Kasumi-1 (cell line): ENCODE results near the gene NFIA.

ENCODE experiments used
- DNase-seq, 2 experiments: peaks; one replicate each; lab custom pipeline; 2025; lab: John Stamatoyannopoulos, UW

NFIA gene

DNA sequence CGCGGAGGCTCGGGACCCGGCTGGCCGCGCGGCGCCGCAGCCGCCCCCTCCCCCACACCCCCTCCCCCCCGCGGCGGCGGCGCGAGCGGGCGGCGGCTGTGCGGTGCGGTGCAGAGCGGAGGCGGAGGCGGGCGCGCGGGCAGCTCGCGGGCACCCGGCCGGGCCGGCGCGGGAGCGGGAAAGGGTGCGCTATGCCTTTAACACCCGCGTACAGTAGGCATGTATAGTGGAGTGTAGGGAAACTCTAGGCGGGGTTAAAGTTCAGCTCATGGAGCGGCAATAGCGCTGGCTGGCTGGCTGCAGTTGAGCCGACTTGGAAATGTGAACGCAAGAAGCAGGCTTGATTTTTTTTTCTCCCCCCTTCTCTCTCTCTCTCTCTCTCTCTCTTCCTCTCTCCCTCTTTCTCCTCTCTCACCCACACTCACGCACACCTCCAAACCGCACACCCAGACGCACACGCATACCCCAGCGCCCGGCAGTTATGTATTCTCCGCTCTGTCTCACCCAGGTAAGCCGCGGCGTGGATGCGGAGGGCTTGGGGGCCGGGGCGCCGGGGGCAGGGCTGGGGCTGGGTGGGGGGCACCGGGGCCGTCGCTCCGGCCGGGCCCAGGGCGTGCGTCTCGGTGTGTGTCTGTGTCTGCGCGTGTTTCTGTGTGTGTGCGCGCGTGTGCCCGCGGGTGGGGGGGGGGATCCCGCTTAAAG is at the start of gene NFIA:
Gene NFIA (plus strand): TSS at position 251 of the 702 bp plus-strand sequence.
- peak in 1 of 2 experiments; percentile 11 for DNase-seq

DNA sequence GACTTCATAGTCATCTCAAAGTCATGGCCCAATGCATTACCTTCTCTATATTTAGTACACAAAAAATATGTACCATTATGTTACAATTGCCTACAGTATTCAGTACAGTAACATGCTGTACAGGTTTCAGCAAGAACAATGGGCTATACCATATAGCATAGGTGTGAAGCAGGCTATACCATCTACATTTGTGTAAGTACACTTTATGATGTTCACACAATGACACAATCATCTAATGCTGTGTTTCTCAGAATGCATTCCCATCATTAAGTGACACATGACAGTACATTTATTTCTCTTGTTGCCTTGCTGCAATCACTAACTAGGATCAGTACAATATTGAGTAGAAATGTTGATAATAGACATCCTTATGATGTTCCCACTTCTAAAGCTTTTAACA is 46.5 kb upstream of the NFIA start:
- no peak for DNase-seq

DNA sequence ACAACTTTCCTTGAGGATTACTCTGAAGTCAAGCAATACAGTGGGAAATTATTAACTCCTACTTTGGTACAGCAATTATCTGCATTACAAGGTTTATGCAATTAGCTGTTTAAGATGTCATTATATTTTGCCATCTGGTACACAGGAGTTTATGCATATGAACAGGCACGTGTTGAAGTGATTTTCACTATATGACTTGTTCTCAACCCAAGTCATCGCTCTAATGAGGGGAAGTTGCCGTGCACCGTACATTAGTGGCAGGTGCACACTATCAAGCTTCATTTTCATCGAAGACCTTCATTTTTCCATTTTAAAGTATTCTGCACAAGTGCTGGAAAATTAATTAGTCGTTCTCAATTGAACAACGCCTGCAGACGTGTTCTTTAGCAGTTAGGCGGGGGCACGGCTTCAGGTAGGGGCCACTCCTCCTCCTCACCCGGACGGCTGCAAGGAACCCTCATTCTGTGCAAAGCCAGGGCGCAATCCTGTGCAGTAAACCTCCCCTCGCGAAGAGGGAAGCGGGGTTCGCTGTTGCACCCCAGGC is 39.8 kb upstream of the NFIA start:
- DNase-seq: no peak

DNA sequence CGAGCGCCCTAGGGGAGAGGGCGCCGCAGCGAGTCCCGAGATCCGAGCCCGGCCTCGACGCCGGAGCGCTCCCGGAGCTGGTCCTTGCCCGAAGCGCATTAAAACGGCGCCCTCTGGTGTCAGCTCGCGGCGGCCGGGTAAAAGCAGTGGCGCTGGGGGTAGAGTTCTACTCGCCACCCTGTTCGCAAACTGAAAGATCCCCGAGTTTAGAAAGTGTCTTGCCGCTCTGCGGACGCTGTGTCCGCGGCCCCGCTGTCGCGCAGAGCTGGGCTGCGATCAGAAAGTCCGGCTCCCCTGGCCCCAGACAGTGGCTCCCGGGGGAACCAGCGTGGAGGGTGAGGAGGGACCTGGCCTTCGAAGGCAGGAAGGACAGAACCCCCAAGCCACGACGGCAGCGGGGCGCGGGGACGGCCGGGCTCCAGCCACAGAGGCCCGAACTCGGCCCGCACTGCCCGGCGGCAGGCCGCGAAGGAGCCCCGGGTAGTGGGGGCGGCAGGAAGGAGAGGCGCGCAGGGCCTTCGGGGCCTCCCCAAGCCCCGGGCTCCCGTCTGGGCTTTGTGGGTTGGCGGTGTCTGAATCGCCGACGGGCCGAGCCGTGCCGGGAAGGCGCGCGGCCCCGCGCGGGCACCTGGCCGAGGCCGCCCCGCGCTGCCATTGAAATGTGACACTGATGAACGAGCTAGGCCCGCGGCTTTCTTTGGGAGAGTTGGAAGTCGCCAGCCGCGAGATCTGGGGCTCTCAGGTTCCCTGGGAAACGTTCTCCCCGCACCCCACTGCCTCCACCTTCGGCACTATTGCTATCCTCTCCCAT is 39.1 kb upstream of the NFIA start:
- no peak for DNase-seq

- no peak for DNase-seq
Observed at GRCh38 chr1:61046434-61046833, 35.9 kb upstream of the NFIA start.

DNA sequence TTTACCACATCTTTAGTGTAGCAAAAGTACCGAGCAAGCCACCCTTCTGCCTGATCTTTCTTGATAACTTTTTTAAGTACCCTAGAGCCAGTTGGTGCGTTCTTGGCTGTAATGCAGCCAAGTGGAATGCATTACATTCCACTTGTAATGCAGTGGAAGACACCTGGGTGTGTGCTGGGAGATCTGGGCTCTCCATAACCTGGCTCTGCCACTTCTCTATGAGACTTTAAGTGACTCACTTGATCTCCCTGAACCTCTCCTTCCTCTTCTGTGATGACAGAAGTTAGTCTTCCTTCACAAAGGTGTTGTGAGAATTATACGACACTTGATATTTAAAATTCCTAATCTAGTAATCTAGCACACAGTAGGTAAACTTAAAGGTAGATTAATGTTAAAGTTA is 35.3 kb upstream of the NFIA start:
- DNase-seq: no peak

- DNase-seq: peak; percentile 67 to 80
Observed at GRCh38 chr1:61049850-61050540, 32.4 kb upstream of the NFIA start.

GRCh38 chr1:61050541-61051442 is 31.6 kb upstream of the NFIA start:
- no peak for DNase-seq

DNA sequence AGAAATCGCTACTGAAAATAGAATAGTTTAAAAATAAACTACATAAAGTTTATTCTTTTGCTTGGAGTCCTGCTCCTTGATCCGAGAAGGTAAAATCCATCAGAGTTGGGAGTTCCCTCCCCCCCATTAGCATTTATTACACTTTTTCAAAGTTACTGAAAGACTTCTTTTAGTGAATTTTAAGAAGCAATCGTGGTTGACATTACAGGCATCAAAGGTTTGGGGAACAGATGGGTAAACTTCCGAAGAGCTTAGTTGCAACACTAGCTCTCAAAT is 31.0 kb upstream of the NFIA start:
- DNase-seq: no peak

DNA sequence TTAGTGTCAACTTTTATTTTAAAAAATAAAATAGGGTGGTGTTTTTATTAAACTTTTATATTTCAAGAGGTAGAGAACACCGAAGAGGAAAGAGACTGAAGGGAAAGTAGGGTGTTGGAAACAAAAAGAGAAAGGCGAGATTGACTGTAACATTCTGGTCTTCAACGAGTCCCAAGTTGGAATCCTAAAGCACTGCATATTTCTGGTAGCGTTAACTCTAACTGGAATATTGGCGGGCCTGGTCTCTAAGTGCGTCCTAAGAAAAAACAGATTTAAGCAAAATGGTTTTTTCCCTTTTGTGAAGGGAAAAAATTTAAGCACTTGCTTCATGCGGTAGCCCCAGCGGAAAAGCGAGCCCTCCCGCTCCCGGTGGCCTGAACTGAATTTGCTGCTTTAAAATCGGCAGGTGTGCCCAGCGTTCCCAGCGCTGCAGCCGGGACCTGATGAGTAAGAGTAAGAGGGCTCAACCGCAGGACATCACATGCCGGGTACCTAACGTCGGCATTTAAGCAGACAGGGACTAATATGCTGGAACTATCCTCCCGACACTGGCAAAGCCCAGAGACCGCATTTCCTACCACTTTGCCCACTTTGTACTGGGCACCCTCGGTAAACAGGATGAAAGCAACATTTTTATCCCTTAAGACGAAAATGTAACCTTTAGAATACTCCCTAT is 30.5 kb upstream of the NFIA start:
- no peak for DNase-seq

DNA sequence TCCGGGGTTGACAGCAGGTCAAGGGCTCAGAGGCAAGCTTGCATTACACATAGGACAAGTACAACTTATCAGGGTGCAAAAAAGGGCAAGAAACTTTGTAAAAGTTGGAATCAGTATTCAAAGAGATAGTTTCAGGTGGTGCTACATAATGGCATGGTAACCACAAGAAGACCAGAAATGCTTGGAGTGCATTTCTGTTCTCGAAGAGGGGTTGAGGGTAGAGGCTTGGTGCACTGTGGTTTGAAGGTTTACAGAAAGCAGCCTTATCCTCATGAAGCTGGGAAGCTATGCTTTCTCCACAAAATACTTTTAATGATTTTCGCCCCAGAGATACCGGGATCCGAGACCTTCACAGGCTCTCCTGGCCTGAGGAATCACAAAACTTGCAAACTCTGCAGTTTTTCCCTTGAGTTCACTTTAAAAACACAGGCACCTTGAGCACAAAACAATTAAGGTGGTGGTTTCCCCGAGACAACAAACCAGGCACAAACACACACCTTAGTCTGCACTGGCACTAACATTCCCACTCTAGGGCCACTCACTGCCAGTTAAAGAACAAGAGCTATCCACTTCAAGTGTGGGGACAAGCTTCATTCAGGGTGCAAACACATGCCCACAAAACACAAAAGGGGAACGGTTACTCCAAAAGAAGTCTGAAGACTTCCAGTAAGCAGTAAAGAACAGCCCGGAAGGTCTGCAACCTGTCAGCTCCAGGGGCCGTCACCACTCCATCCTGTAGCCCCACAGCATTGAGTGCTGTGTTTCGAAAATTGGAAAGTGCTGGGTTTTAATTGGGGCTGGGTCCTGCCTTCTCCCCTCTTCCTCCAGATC is 29.8 kb upstream of the NFIA start:
- DNase-seq: no peak

- DNase-seq: no peak
Observed at GRCh38 chr1:61053226-61053711, 29.1 kb upstream of the NFIA start.

- no peak for DNase-seq
Observed at GRCh38 chr1:61053712-61054600, 28.4 kb upstream of the NFIA start.

DNA sequence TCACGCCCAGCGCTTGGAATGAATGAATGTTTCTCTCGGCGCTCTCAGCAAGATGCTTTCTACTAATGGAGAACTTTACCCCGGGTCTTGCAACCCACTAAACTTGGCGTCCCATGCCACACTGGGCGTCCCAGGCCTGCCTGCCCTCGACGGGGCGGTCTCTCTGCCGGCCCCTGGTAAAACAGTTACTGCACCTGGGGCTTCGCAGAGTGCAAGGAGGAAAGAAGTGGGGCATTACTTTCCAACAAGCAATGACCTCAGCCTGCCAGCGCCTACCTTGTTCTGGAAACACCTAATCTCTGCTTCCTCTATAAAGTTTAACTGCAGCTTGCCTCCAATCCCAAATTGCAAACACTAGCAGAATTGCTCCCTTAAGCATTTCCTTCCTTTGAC is 27.8 kb upstream of the NFIA start:
- no peak for DNase-seq

GRCh38 chr1:61055110-61055614 is 27.2 kb upstream of the NFIA start:
- DNase-seq: no peak

GRCh38 chr1:61056196-61056572 is 26.2 kb upstream of the NFIA start:
- no peak for DNase-seq

DNA sequence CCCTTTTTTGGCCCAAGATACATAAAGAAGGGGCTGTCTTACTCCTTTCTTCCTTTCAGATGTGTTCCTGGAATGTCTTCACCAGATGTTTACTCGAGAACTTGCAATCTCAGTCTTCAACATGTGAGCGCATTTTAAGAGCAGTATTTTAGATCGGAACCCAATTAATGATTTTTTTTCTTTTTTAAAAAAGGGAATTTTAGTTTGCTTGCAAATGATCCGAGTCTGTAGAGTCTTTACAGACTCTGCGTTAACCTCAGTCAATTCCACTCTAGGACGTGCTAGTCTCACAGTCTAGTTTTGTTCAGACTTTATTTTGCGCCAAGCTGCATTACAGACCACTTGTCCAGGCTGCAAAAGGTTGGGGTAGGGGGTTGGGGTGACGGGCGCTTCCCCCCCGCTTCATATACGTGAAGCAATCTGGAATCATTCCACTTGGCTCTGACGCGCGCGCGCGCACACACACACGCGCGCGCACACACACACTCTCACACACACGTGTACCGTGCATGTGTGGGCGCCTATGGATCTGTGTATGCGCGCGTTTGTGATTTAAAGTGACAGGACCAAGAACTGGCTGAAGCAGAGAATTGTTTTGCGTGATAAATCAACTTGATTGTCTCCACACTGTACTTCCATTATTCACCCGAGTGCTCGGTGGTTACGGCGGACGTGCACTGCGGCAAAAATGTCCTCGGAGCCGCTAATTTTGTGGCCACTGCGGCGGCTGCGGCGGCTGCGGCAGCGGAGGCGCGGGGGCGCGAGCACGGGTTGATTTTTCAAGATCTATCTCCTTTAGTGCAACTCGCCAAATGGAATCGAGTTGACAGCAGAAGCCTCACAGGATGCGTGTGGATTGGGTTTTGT is 25.6 kb upstream of the NFIA start:
- peak in 1 of 2 experiments; percentile 11 for DNase-seq
